H9 (cell line): Measurements from ENCODE around the gene SMG7. TPM values are rescaled to one million over a fixed set of nuclear protein-coding genes. Genes with fewer than 3 reads are reported as not detected.
A peak's percentile ranks its signal among the peaks of the same experiment; 100 is the strongest.

Experiments
- DNase-seq: peaks from one replicate; pipeline ENCODE4 v3.0.0-alpha.2; 2017
- H2AFZ ChIP-seq: one replicate; pipeline ENCODE4 v1.6.1; 2013; ENCODE audit warnings: mild to moderate bottlenecking, low read length, control low read depth, moderate library complexity
- H2AK5ac ChIP-seq: 2 replicates; pipeline ENCODE4 v1.6.1; 2013; ENCODE audit warnings: low read length, control low read depth, mixed read lengths; ENCODE audit not compliant: insufficient read length
- H2BK120ac ChIP-seq: one replicate; pipeline ENCODE4 v1.6.1; 2013; ENCODE audit warnings: low read depth, mild to moderate bottlenecking, low read length, control low read depth, inconsistent platforms; ENCODE audit not compliant: poor library complexity, severe bottlenecking
- H2BK12ac ChIP-seq: 2 replicates; pipeline ENCODE4 v1.6.1; 2013; ENCODE audit warnings: low read length, control low read depth, mixed read lengths, low read depth; ENCODE audit not compliant: insufficient read length
- H2BK15ac ChIP-seq: 2 replicates; pipeline ENCODE4 v1.6.1; 2013; ENCODE audit warnings: low read depth, low read length, control low read depth
- H2BK20ac ChIP-seq: one replicate; pipeline ENCODE4 v1.6.1; 2013; ENCODE audit warnings: low read depth, mild to moderate bottlenecking, low read length, control low read depth, inconsistent platforms; ENCODE audit not compliant: poor library complexity, severe bottlenecking
- H2BK5ac ChIP-seq: 2 replicates; pipeline ENCODE4 v1.6.1; 2013; ENCODE audit warnings: low read length, control low read depth, mixed read lengths; ENCODE audit not compliant: insufficient read length
- H3K14ac ChIP-seq: 2 replicates; pipeline ENCODE4 v1.6.1; 2013; ENCODE audit warnings: low read length, control low read depth; ENCODE audit not compliant: insufficient read depth
- H3K18ac ChIP-seq: 2 replicates; pipeline ENCODE4 v1.6.1; 2013; ENCODE audit warnings: low read depth, mild to moderate bottlenecking, mixed read lengths, low read length, control low read depth; ENCODE audit not compliant: insufficient read length
- H3K23ac ChIP-seq: 2 replicates; pipeline ENCODE4 v1.6.1; 2013; ENCODE audit warnings: low read length, control low read depth, mixed read lengths, low read depth; ENCODE audit not compliant: insufficient read length
- H3K23me2 ChIP-seq: 2 replicates; pipeline ENCODE4 v1.6.1; 2013; ENCODE audit warnings: low read depth, mild to moderate bottlenecking, mixed read lengths, low read length, control low read depth; ENCODE audit not compliant: insufficient read length, poor library complexity, severe bottlenecking
- H3K27ac ChIP-seq: 2 replicates; pipeline ENCODE4 v1.5.1; 2013; ENCODE audit warnings: low read length, control low read depth, mixed read lengths, low read depth; ENCODE audit not compliant: insufficient read length
- H3K27me3 ChIP-seq: 2 replicates; pipeline ENCODE4 v1.6.1; 2013; ENCODE audit warnings: low read length, control low read depth, inconsistent platforms; ENCODE audit not compliant: insufficient read depth
- H3K4ac ChIP-seq: 2 replicates; pipeline ENCODE4 v1.6.1; 2013; ENCODE audit warnings: low read depth, mild to moderate bottlenecking, control low read depth, inconsistent platforms, low read length, moderate library complexity
- H3K4me1 ChIP-seq: 2 replicates; pipeline ENCODE4 v1.6.1; 2013; ENCODE audit warnings: low read length, control low read depth, inconsistent platforms; ENCODE audit not compliant: insufficient read depth
- H3K4me2 ChIP-seq: 2 replicates; pipeline ENCODE4 v1.6.1; 2013; ENCODE audit warnings: low read length, control low read depth, mixed read lengths; ENCODE audit not compliant: insufficient read length, insufficient read depth
- H3K56ac ChIP-seq: 2 replicates; pipeline ENCODE4 v1.6.1; 2013; ENCODE audit warnings: low read depth, mild to moderate bottlenecking, mixed read lengths, low read length, control low read depth; ENCODE audit not compliant: insufficient read length
- H3K79me1 ChIP-seq: 2 replicates; pipeline ENCODE4 v1.6.1; 2013; ENCODE audit warnings: low read depth, mild to moderate bottlenecking, moderate library complexity, low read length, control low read depth, inconsistent platforms; ENCODE audit not compliant: insufficient read depth, poor library complexity, severe bottlenecking
- H3K79me2 ChIP-seq: 2 replicates; pipeline ENCODE4 v1.6.1; 2013; ENCODE audit warnings: low read length, control low read depth, inconsistent platforms; ENCODE audit not compliant: insufficient read depth
- H3K9ac ChIP-seq: 2 replicates; pipeline ENCODE4 v1.6.1; 2013; ENCODE audit warnings: low read length, control low read depth, mixed read lengths; ENCODE audit not compliant: insufficient read length; ENCODE audit errors: extremely low read depth
- H3K9me3 ChIP-seq: one replicate; pipeline ENCODE4 v1.6.1; 2013; ENCODE audit warnings: low read depth, low read length, inconsistent platforms; ENCODE audit not compliant: control insufficient read depth
- H3T11ph ChIP-seq: one replicate; pipeline ENCODE4 v1.6.1; 2013; ENCODE audit warnings: mild to moderate bottlenecking, low read length, control low read depth, inconsistent platforms
- H4K20me1 ChIP-seq: one replicate; pipeline ENCODE4 v1.6.1; 2013; ENCODE audit not compliant: control insufficient read depth, insufficient read length, insufficient read depth
- H4K5ac ChIP-seq: 2 replicates; pipeline ENCODE4 v1.6.1; 2013; ENCODE audit warnings: low read depth, mild to moderate bottlenecking, mixed read lengths, low read length, control low read depth; ENCODE audit not compliant: insufficient read length
- H4K8ac ChIP-seq: replicated peaks from 2 replicates; pipeline ENCODE4 v1.6.1; 2013; ENCODE audit warnings: low read length, control low read depth, mixed read lengths, low read depth; ENCODE audit not compliant: insufficient read length
- H4K91ac ChIP-seq: 2 replicates; pipeline ENCODE4 v1.6.1; 2013; ENCODE audit warnings: low read depth, mild to moderate bottlenecking, moderate library complexity, mixed read lengths, low read length, control low read depth; ENCODE audit not compliant: insufficient read length
- H3K27ac Mint-ChIP-seq, 3 experiments: 2 replicates in 2 of 3; 3 replicates in 1 of 3; pipeline ENCODE4 v1.8.0; 2020 to 2021; ENCODE audit warnings: mixed read lengths in 3 of 3, mild to moderate bottlenecking in 1 of 3, moderate library complexity in 1 of 3
- H3K27me3 Mint-ChIP-seq: 2 replicates; pipeline ENCODE4 v1.8.0; 2021; ENCODE audit warnings: low read depth, mild to moderate bottlenecking, moderate library complexity, mixed read lengths
- H3K36me3 Mint-ChIP-seq, 3 experiments: 2 replicates in 2 of 3; 3 replicates in 1 of 3; pipeline ENCODE4 v1.8.0; 2020 to 2021; ENCODE audit warnings: low read depth in 3 of 3, mixed read lengths in 3 of 3; ENCODE audit not compliant: insufficient read depth in 1 of 3
- H3K4me1 Mint-ChIP-seq, 2 experiments: 2 replicates each; pipeline ENCODE4 v1.8.0; 2020; ENCODE audit warnings: mixed read lengths in 2 of 2
- H3K4me3 Mint-ChIP-seq, 2 experiments: 2 replicates in 1 of 2; 3 replicates in 1 of 2; pipeline ENCODE4 v1.8.0; 2020 to 2021; ENCODE audit warnings: mild to moderate bottlenecking in 2 of 2, mixed read lengths in 2 of 2, moderate library complexity in 1 of 2
- H3K9me3 Mint-ChIP-seq, 2 experiments: 2 replicates in 1 of 2; 3 replicates in 1 of 2; pipeline ENCODE4 v1.8.0; 2020; ENCODE audit warnings: mild to moderate bottlenecking in 2 of 2, mixed read lengths in 2 of 2, moderate library complexity in 1 of 2
- WGBS: extraction: QIAGEN DNeasy Blood & Tissue Kit; methylation state at CpG from one replicate; pipeline ENCODE4 v1.1.7; 2013; ENCODE audit warnings: missing lambda C conversion rate, low lambda C conversion rate, mixed read lengths; ENCODE audit not compliant: insufficient read length; ENCODE audit errors: extremely low coverage; 5-methylcytosine and 5-hydroxymethylcytosine counted together
- total RNA-seq: library from RNA; stranded (reverse); gene quantifications from 2 replicates; pipeline ENCODE4 v1.2.1, GENCODE V29; 2021
- TF ChIP-seq, protein P1 (sequence below): fragments of 200-600 bp; sonication (generic); conservative IDR thresholded peaks from 3 replicates; pipeline ENCODE4 v1.8.0; 2021; ENCODE audit warnings: antibody characterized with exemption, mild to moderate bottlenecking

Gene SMG7
- total RNA-seq, 1 experiment from 2014 or later = 77.0 TPM

- TF ChIP-seq, protein P1, sequence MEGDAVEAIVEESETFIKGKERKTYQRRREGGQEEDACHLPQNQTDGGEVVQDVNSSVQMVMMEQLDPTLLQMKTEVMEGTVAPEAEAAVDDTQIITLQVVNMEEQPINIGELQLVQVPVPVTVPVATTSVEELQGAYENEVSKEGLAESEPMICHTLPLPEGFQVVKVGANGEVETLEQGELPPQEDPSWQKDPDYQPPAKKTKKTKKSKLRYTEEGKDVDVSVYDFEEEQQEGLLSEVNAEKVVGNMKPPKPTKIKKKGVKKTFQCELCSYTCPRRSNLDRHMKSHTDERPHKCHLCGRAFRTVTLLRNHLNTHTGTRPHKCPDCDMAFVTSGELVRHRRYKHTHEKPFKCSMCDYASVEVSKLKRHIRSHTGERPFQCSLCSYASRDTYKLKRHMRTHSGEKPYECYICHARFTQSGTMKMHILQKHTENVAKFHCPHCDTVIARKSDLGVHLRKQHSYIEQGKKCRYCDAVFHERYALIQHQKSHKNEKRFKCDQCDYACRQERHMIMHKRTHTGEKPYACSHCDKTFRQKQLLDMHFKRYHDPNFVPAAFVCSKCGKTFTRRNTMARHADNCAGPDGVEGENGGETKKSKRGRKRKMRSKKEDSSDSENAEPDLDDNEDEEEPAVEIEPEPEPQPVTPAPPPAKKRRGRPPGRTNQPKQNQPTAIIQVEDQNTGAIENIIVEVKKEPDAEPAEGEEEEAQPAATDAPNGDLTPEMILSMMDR = no peak
Observed at GRCh38 chr1:183497218-183497617, 24.9 kb downstream of the SMG7 start.

More at GRCh38 chr1:183497218-183497617, 24.9 kb downstream of the SMG7 start:
- H2BK5ac ChIP-seq = no peak overlapping the region
- H3K4ac ChIP-seq = no peak overlapping the region
- no peak overlapping the region for H2BK20ac ChIP-seq
- H4K8ac ChIP-seq = no peak overlapping the region
- Mint-ChIP-seq H3K27me3 (no peaks in the 10 kb centered on the region), H3K36me3 (peaks cover 0 to 4% (median 2%) of the 10 kb centered on the region in 3 experiments; a peak in 3 of 7 replicates), H3K9me3 (no peaks in the 10 kb centered on the region; a peak in 1 of 5 replicates), H3K4me3 (no peak overlapping the region), H3K27ac (peak overlapping the region in 1 of 3 experiments; percentile 38; a peak in 1 of 7 replicates), H3K4me1 (peaks cover 20 to 25% of the 10 kb centered on the region in 2 experiments)
- H2BK120ac ChIP-seq = no peak overlapping the region
- peaks cover 7% of the 10 kb centered on the region for H3K79me1 ChIP-seq
- DNase-seq = no peak
- H2AFZ ChIP-seq = no peak overlapping the region
- H3K23ac ChIP-seq = no peak overlapping the region
- no peak overlapping the region for H3K4me2 ChIP-seq
- no peaks in the 10 kb centered on the region for H4K20me1 ChIP-seq
- no peak overlapping the region for H3T11ph ChIP-seq
- H4K5ac ChIP-seq = no peak overlapping the region
- no peak overlapping the region for H2BK12ac ChIP-seq
- no peak overlapping the region for H2BK15ac ChIP-seq
- H3K56ac ChIP-seq = no peak overlapping the region
- no peaks in the 10 kb centered on the region for H3K27me3 ChIP-seq
- H3K4me1 ChIP-seq = peaks cover 4% of the 10 kb centered on the region; the same call in 1 of the 2 replicates
- peaks cover 15% of the 10 kb centered on the region; the same call in 1 of the 2 replicates for H3K79me2 ChIP-seq
- H2AK5ac ChIP-seq = no peak overlapping the region
- no peak overlapping the region for H3K14ac ChIP-seq
- no peaks in the 10 kb centered on the region for H3K9me3 ChIP-seq
- H3K23me2 ChIP-seq = no peaks in the 10 kb centered on the region
- no peak overlapping the region for H4K91ac ChIP-seq
- no CpG with 5 or more reads among the region's 2 CpGs for WGBS
- no peak overlapping the region for H3K18ac ChIP-seq
- H3K9ac ChIP-seq = no peak overlapping the region
- no peak overlapping the region for H3K27ac ChIP-seq
